DMS 273 treated with DMSO at 0.1 percent for 48 hours (cell line): ENCODE measurements around the gene L1CAM.

Experiments used
- DNase-seq: peaks from one replicate; lab custom pipeline; 2025; lab: John Stamatoyannopoulos, UW

L1CAM gene

GRCh38 chrX:153878345-153878744 lies 7.6 kb downstream of the L1CAM start:
- no peak for DNase-seq

GRCh38 chrX:153877571-153878261 lies 8.3 kb downstream of the L1CAM start:
- DNase-seq: no peak

GRCh38 chrX:153876112-153876491 lies 9.9 kb downstream of the L1CAM start:
- no peak for DNase-seq

- DNase-seq: no peak
These were observed 10.4 kb downstream of the L1CAM start for GRCh38 chrX:153875391-153876111.

- no peak for DNase-seq
These were observed 11.4 kb downstream of the L1CAM start for GRCh38 chrX:153874366-153875125.

GRCh38 chrX:153874085-153874365 lies 11.9 kb downstream of the L1CAM start:
- DNase-seq: no peak

- DNase-seq: no peak
These were observed 12.5 kb downstream of the L1CAM start for GRCh38 chrX:153873282-153874084.

GRCh38 chrX:153871946-153872878 lies 13.8 kb downstream of the L1CAM start:
- no peak for DNase-seq

- no peak for DNase-seq
These were observed 14.5 kb downstream of the L1CAM start for GRCh38 chrX:153871451-153871850.

- no peak for DNase-seq
These were observed 15.1 kb downstream of the L1CAM start for GRCh38 chrX:153870791-153871360.

- no peak for DNase-seq
These were observed 15.7 kb downstream of the L1CAM start for GRCh38 chrX:153870288-153870690.

- DNase-seq: no peak
These were observed 16.3 kb downstream of the L1CAM start for GRCh38 chrX:153869473-153870287.

GRCh38 chrX:153868576-153869472 lies 17.1 kb downstream of the L1CAM start:
- DNase-seq: no peak

- DNase-seq: no peak
These were observed 18.3 kb downstream of the L1CAM start for GRCh38 chrX:153867671-153868070.

GRCh38 chrX:153867139-153867538 lies 18.8 kb downstream of the L1CAM start:
- no peak for DNase-seq

- DNase-seq: no peak
These were observed 19.5 kb downstream of the L1CAM start for GRCh38 chrX:153866302-153867019.

- DNase-seq: no peak
These were observed 20.3 kb downstream of the L1CAM start for GRCh38 chrX:153865685-153866084.

GRCh38 chrX:153865321-153865580 lies 20.7 kb downstream of the L1CAM start:
- no peak for DNase-seq
